PC-3 (cell line): ENCODE results near the gene HHIP. TPM values are rescaled to one million over a fixed set of nuclear protein-coding genes. Genes with fewer than 3 reads are reported as not detected.

Experiments
- ATAC-seq: fragments of 200-7000 bp; cut with Tn5 transposase; 2 replicates; pipeline ENCODE4 v1.9.1; 2020; ENCODE audit warnings: mild to moderate bottlenecking, moderate library complexity
- BruUV-seq: library from RNA; stranded (reverse); fragments of 400-500 nt; replicated peaks from 2 replicates; lab custom pipeline; 2021; lab: Mats Ljungman, UMichigan
- CTCF ChIA-PET: fragments of 300-600 bp; sonication (Branson Sonifier 250); formaldehyde crosslinking; loops from one replicate; lab custom pipeline; 2022; ENCODE audit warnings: antibody characterized with exemption; lab: Charles Lee
- POLR2A ChIA-PET: fragments of 300-600 bp; sonication (Branson Sonifier 250); formaldehyde crosslinking; loops from one replicate; lab custom pipeline; 2022; ENCODE audit warnings: antibody characterized with exemption; ENCODE audit not compliant: unreplicated experiment; lab: Charles Lee
- DNase-seq: peaks from one replicate; pipeline ENCODE4 v3.0.0-alpha.2; 2015
- H2AFZ ChIP-seq: fragments of 300-600 bp; sonication (generic); 2 replicates; pipeline ENCODE4 v1.6.0; 2016; ENCODE audit warnings: antibody characterized with exemption, low read length
- H3F3A ChIP-seq: fragments of 300-600 bp; sonication (generic); one replicate; pipeline ENCODE4 v1.6.0; 2017; ENCODE audit warnings: antibody characterized with exemption, low read length, control low read depth, mild to moderate bottlenecking; ENCODE audit not compliant: unreplicated experiment
- H3K27ac ChIP-seq: fragments of 300-600 bp; sonication (generic); 2 replicates; pipeline ENCODE4 v1.5.1; 2016; ENCODE audit warnings: mild to moderate bottlenecking, low read length
- H3K27me3 ChIP-seq: fragments of 300-600 bp; sonication (generic); 2 replicates; pipeline ENCODE4 v1.6.1; 2016; ENCODE audit warnings: low read length, mixed read lengths
- H3K36me3 ChIP-seq: fragments of 300-600 bp; sonication (generic); 2 replicates; pipeline ENCODE4 v1.6.1; 2016; ENCODE audit warnings: low read depth, mixed run types, low read length, mixed read lengths
- H3K4me1 ChIP-seq: fragments of 300-600 bp; sonication (generic); 2 replicates; pipeline ENCODE4 v1.5.1; 2016; ENCODE audit warnings: low read length; ENCODE audit not compliant: insufficient read depth
- H3K4me2 ChIP-seq: fragments of 300-600 bp; sonication (generic); 2 replicates; pipeline ENCODE4 v1.6.0; 2016; ENCODE audit warnings: low read length
- H3K4me3 ChIP-seq: fragments of 300-600 bp; sonication (generic); 2 replicates; pipeline ENCODE4 v1.5.1; 2016; ENCODE audit warnings: mild to moderate bottlenecking, low read length, mixed read lengths
- H3K79me2 ChIP-seq: fragments of 300-600 bp; sonication (generic); 2 replicates; pipeline ENCODE4 v1.6.1; 2017; ENCODE audit warnings: low read length, mixed read lengths
- H3K9ac ChIP-seq: fragments of 300-600 bp; sonication (generic); 2 replicates; pipeline ENCODE4 v1.6.0; 2016; ENCODE audit warnings: mild to moderate bottlenecking, low read length
- H3K9me2 ChIP-seq: fragments of 300-600 bp; sonication (generic); replicated peaks from 2 replicates; pipeline ENCODE4 v1.6.1; 2016; ENCODE audit warnings: mixed run types, low read length, mixed read lengths
- H3K9me3 ChIP-seq: fragments of 300-600 bp; sonication (generic); 2 replicates; pipeline ENCODE4 v1.6.1; 2016; ENCODE audit warnings: low read length, mixed read lengths
- H4K20me1 ChIP-seq: fragments of 300-600 bp; sonication (generic); 2 replicates; pipeline ENCODE4 v1.6.1; 2016; ENCODE audit warnings: low read length, mixed read lengths
- CTCF ChIP-seq: fragments of 300-600 bp; sonication (generic); conservative IDR thresholded peaks from 2 replicates; pipeline ENCODE4 v1.5.1; 2017; ENCODE audit warnings: antibody characterized with exemption, low read depth, mild to moderate bottlenecking, low read length
- EZH2 ChIP-seq: fragments of 300-600 bp; sonication (generic); IDR thresholded peaks from one replicate; pipeline ENCODE4 v1.6.1; 2017; ENCODE audit warnings: antibody characterized with exemption, mild to moderate bottlenecking, low read length; ENCODE audit not compliant: unreplicated experiment
- EZH2phosphoT487 ChIP-seq: fragments of 300-600 bp; sonication (generic); IDR thresholded peaks from 2 replicates; pipeline ENCODE4 v1.6.1; 2018; ENCODE audit warnings: mild to moderate bottlenecking, antibody characterized with exemption, low read length, borderline replicate concordance
- intact Hi-C: fragments of 100-400 bp; cut with micrococcal nuclease; formaldehyde crosslinking; loops from 2 replicates; pipeline ENCODE4 v1.9.0; 2023
- total RNA-seq: library from RNA; depleted of rRNA; stranded (reverse); fragments of >200 nt; gene quantifications from 2 replicates; pipeline ENCODE4 v1.2.3, GENCODE V29; 2014

The HHIP gene
- total RNA-seq, 1 experiment from 2014 or later = 1.2 TPM

GRCh38 chr4:144778364-144778763 is 132.4 kb downstream of the HHIP start:
- TF ChIP-seq CTCF (no peak), EZH2phosphoT487 (no peak), EZH2 (no peak)
- no peaks in the 10 kb centered on the region for H3K36me3 ChIP-seq
- intact Hi-C loops = no loop called here
- H3K9me3 ChIP-seq = no peaks in the 10 kb centered on the region
- H3F3A ChIP-seq = no peaks in the 10 kb centered on the region
- CTCF ChIA-PET = no interaction called here
- no peak overlapping the region for H3K27ac ChIP-seq
- H3K9me2 ChIP-seq = no peaks in the 10 kb centered on the region
- no peak overlapping the region for H2AFZ ChIP-seq
- H3K9ac ChIP-seq = no peak overlapping the region
- no peak overlapping the region for H3K4me3 ChIP-seq
- no TSS peak for BruUV-seq
- no peak for DNase-seq
- no peaks in the 10 kb centered on the region for H4K20me1 ChIP-seq
- peaks cover 9% of the 10 kb centered on the region for H3K4me1 ChIP-seq
- POLR2A ChIA-PET = no interaction called here
- ATAC-seq = no peak
- H3K27me3 ChIP-seq = no peaks in the 10 kb centered on the region
- no peak overlapping the region for H3K4me2 ChIP-seq
- H3K79me2 ChIP-seq = no peaks in the 10 kb centered on the region

- Histone ChIP-seq H3K9ac (no peak overlapping the region), H3K9me3 (no peaks in the 10 kb centered on the region), H3K79me2 (no peaks in the 10 kb centered on the region), H2AFZ (no peak overlapping the region), H3K36me3 (no peaks in the 10 kb centered on the region), H3K4me3 (no peak overlapping the region), H3K27me3 (no peaks in the 10 kb centered on the region), H4K20me1 (no peaks in the 10 kb centered on the region), H3K4me1 (peaks cover 9% of the 10 kb centered on the region), H3K27ac (no peak overlapping the region), H3K4me2 (peak overlapping the region; percentile 48), H3F3A (no peaks in the 10 kb centered on the region), H3K9me2 (no peaks in the 10 kb centered on the region)
- ChIA-PET POLR2A (no interaction called here), CTCF (interaction anchor here (0.5 kb wide), 1 partner anchor 75 kb away, joined by 3 read pairs; no protein-coding TSS in a partner anchor)
- BruUV-seq = no TSS peak
- no peak for TF ChIP-seq EZH2phosphoT487
- no peak for TF ChIP-seq CTCF
- TF ChIP-seq EZH2 = no peak
- ATAC-seq (no peak), DNase-seq (peak; percentile 29)
- intact Hi-C loops = loop anchor here (10.0 kb wide), 1 partner anchor 252 kb away; no protein-coding TSS in a partner anchor
Measured at GRCh38 chr4:144782345-144782744, 136.4 kb downstream of the HHIP start.

- Histone ChIP-seq H3K4me1 (peaks cover 9% of the 10 kb centered on the region), H4K20me1 (no peaks in the 10 kb centered on the region), H3K36me3 (no peaks in the 10 kb centered on the region), H3K9ac (no peak overlapping the region), H3K4me2 (no peak overlapping the region), H3K79me2 (no peaks in the 10 kb centered on the region), H3K9me3 (no peaks in the 10 kb centered on the region), H3K4me3 (no peak overlapping the region), H2AFZ (no peak overlapping the region), H3K27ac (no peak overlapping the region), H3F3A (no peaks in the 10 kb centered on the region), H3K27me3 (no peaks in the 10 kb centered on the region), H3K9me2 (no peaks in the 10 kb centered on the region)
- POLR2A ChIA-PET = no interaction called here
- intact Hi-C loops = loop anchor here (10.0 kb wide), 1 partner anchor 249 kb away; no protein-coding TSS in a partner anchor
- CTCF ChIA-PET = no interaction called here
- ATAC-seq (no peak), DNase-seq (no peak)
- TF ChIP-seq EZH2phosphoT487 = no peak
- TF ChIP-seq EZH2 = no peak
- TF ChIP-seq CTCF = no peak
- BruUV-seq = no TSS peak
Measured at GRCh38 chr4:144785961-144786360, 140.0 kb downstream of the HHIP start.
